PFSK-1 (cell line): Measurements from ENCODE around the gene LAMA3.

ENCODE experiments used
- FOXP2 ChIP-seq: optimal IDR thresholded peaks from 2 replicates; pipeline ENCODE3; 2011; ENCODE audit warnings: borderline replicate concordance, control low read depth, inconsistent platforms; ENCODE audit not compliant: insufficient read depth; ENCODE audit errors: extremely low read length, extremely low read depth
- POLR2AphosphoS5 ChIP-seq: IDR thresholded peaks from 2 replicates; pipeline ENCODE4 v1.6.1; 2012; ENCODE audit warnings: low read depth, mild to moderate bottlenecking, control low read depth, low read length, moderate library complexity
- REST ChIP-seq, 2 experiments: IDR thresholded peaks; 2 replicates each; pipeline versions ENCODE4 v1.6.1 to v1.8.0; 2011 to 2012; ENCODE audit warnings: low read depth in 2 of 2, low read length in 2 of 2, control low read depth in 1 of 2, inconsistent platforms in 1 of 2, mild to moderate bottlenecking in 1 of 2, moderate library complexity in 1 of 2; ENCODE audit not compliant: insufficient read depth in 1 of 2
- SIN3A ChIP-seq: IDR thresholded peaks from 2 replicates; pipeline ENCODE4 v1.6.1; 2012; ENCODE audit warnings: mild to moderate bottlenecking, low read length, moderate library complexity, borderline replicate concordance; ENCODE audit not compliant: insufficient read depth
- TAF1 ChIP-seq: IDR thresholded peaks from 2 replicates; pipeline ENCODE4 v1.6.1; 2012; ENCODE audit warnings: low read length, control low read depth, borderline replicate concordance; ENCODE audit not compliant: insufficient read depth

LAMA3 gene

GRCh38 chr18:23995180-23995579 lies 305.9 kb downstream of the LAMA3 start:
- no peak for TF ChIP-seq SIN3A
- TF ChIP-seq TAF1, result no peak

- TF ChIP-seq TAF1, result no peak
These were observed 308.8 kb downstream of the LAMA3 start for GRCh38 chr18:23998018-23998417.

DNA sequence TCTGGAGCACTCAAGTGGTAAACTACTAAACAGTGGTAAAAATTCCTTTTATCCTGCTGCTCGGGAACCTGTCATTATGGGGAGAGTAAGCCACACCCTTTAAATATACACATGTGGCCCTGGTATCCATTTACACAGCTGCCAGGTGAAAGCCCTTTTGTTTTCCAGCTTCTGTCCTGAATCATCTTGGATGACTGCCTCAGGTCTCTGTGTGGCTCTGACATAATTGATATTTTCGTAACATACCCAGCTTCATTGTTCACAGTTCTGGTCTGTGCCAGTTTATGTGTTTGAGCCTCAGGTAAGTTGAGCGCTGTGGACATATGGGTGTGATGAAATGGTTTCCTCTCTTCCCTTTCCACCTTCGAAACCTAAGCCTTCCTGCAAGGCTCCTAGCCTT lies 309.6 kb downstream of the LAMA3 start:
- TF ChIP-seq POLR2AphosphoS5 (no peak), SIN3A (no peak), TAF1 (no peak), REST (IDR thresholded peaks at IDR 0.05; ENCODE audit: insufficient read depth in 1 of 2, low read depth in 2 of 2, low read length in 2 of 2) (no peak), FOXP2 (no peak)

DNA sequence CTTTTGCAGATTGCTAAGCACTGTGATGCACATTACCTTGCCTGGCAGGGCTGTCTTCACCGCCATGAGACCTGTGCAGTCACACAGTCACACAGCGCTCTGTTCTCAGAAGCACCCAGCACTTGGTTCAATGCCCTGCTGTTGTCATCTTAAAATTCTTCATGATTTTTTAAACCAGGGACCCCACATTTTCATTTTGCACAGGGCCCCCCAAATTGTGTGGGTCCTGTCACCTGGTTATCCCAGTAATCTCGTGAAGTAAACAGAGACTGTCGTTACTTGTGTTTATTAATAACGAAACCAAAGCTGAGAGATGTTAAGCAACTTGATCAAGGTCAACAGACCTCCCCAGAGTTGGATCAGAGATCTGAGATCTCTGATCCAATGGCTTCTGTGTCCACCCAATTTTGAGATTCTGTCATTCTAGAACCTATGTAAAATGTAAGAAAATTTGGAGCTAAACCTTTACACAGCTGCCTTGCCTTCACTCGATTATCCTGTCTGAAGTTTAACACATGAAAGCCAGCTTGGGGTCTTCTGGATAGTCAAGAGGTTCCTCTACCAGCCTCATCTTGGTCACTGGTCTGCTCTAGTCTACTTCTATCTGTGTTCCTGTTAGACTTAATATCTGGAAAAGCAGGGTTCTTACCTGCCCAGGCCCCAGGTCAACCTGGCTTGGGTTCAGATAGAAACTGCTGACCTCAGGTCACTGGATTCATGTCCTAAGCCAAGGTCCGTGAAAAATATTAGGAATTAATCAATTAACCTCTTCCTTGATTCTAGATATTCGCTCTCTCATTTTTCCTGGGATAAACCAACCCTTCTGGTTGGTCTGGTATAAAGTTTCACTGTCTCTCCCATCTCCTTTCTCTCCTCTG lies 311.6 kb downstream of the LAMA3 start:
- TF ChIP-seq SIN3A (no peak), TAF1 (no peak), POLR2AphosphoS5 (no peak), FOXP2 (no peak), REST (IDR thresholded peaks at IDR 0.05; ENCODE audit: insufficient read depth in 1 of 2, low read depth in 2 of 2, low read length in 2 of 2) (no peak)

GRCh38 chr18:24002479-24002878 lies 313.2 kb downstream of the LAMA3 start:
- no peak for TF ChIP-seq REST (IDR thresholded peaks at IDR 0.05; ENCODE audit: insufficient read depth in 1 of 2, low read depth in 2 of 2, low read length in 2 of 2)
- TF ChIP-seq POLR2AphosphoS5, result no peak
- no peak for TF ChIP-seq TAF1
- no peak for TF ChIP-seq FOXP2
- no peak for TF ChIP-seq SIN3A

GRCh38 chr18:24003288-24003687 lies 314.0 kb downstream of the LAMA3 start:
- TF ChIP-seq FOXP2 (no peak), REST (IDR thresholded peaks at IDR 0.05; ENCODE audit: insufficient read depth in 1 of 2, low read depth in 2 of 2, low read length in 2 of 2) (no peak), SIN3A (no peak), POLR2AphosphoS5 (no peak), TAF1 (no peak)
